HUES64 (cell line): Measurements from ENCODE around the gene LGALSL.

Experiments
- H3K27ac ChIP-seq: 2 replicates; pipeline ENCODE4 v1.7.0; 2013; ENCODE audit warnings: low read depth, low read length, inconsistent platforms
- H3K27me3 ChIP-seq: 2 replicates; pipeline ENCODE4 v1.6.1; 2013; ENCODE audit warnings: mild to moderate bottlenecking, low read length; ENCODE audit not compliant: insufficient read depth
- H3K36me3 ChIP-seq: 2 replicates; pipeline ENCODE4 v1.6.1; 2013; ENCODE audit warnings: mild to moderate bottlenecking, low read length; ENCODE audit not compliant: insufficient read depth
- H3K4me1 ChIP-seq: 2 replicates; pipeline ENCODE4 v1.6.1; 2013; ENCODE audit warnings: mild to moderate bottlenecking, low read length, moderate library complexity; ENCODE audit not compliant: insufficient read depth
- H3K4me3 ChIP-seq: 2 replicates; pipeline ENCODE4 v1.5.1; 2013; ENCODE audit warnings: mild to moderate bottlenecking, low read length, moderate library complexity
- H3K9ac ChIP-seq: 2 replicates; pipeline ENCODE4 v1.6.1; 2013; ENCODE audit warnings: mild to moderate bottlenecking, low read depth, low read length
- H3K9me3 ChIP-seq: 2 replicates; pipeline ENCODE4 v1.6.1; 2013; ENCODE audit warnings: low read depth, low read length; ENCODE audit not compliant: insufficient read depth
- WGBS: fragments of 150-250, 120-280 bp; methylation state at CpG from one replicate; pipeline ENCODE4 v1.1.7; 2013; ENCODE audit warnings: missing lambda C conversion rate; 5-methylcytosine and 5-hydroxymethylcytosine counted together

Gene LGALSL

GRCh38 chr2:64421201-64421600 is 32.8 kb upstream of the LGALSL start:
- 96% methylated on average over 5 of the region's 5 CpGs for WGBS

GRCh38 chr2:64422466-64422865 is 31.5 kb upstream of the LGALSL start:
- 77% methylated on average over 1 of the region's 1 CpG for WGBS
- Histone ChIP-seq H3K27me3 (no peaks in the 10 kb centered on the region), H3K9me3 (no peaks in the 10 kb centered on the region), H3K9ac (no peak overlapping the region), H3K4me1 (no peaks in the 10 kb centered on the region), H3K27ac (no peak overlapping the region), H3K36me3 (no peaks in the 10 kb centered on the region), H3K4me3 (no peak overlapping the region)

More at GRCh38 chr2:64421201-64421600, 32.8 kb upstream of the LGALSL start:
- Histone ChIP-seq H3K4me3 (no peak overlapping the region), H3K36me3 (no peaks in the 10 kb centered on the region), H3K27ac (no peak overlapping the region), H3K9ac (no peak overlapping the region), H3K9me3 (no peaks in the 10 kb centered on the region), H3K27me3 (no peaks in the 10 kb centered on the region), H3K4me1 (no peaks in the 10 kb centered on the region)

GRCh38 chr2:64423303-64423702 is 30.7 kb upstream of the LGALSL start:
- H3K4me3 ChIP-seq = no peak overlapping the region
- H3K4me1 ChIP-seq = no peaks in the 10 kb centered on the region
- no peaks in the 10 kb centered on the region for H3K9me3 ChIP-seq
- no peak overlapping the region for H3K9ac ChIP-seq
- H3K27me3 ChIP-seq = no peaks in the 10 kb centered on the region
- H3K36me3 ChIP-seq = no peaks in the 10 kb centered on the region
- no peak overlapping the region for H3K27ac ChIP-seq

GRCh38 chr2:64424416-64424987 is 29.5 kb upstream of the LGALSL start:
- Histone ChIP-seq H3K4me3 (no peak overlapping the region), H3K27ac (no peak overlapping the region), H3K9me3 (no peaks in the 10 kb centered on the region), H3K9ac (no peak overlapping the region), H3K36me3 (no peaks in the 10 kb centered on the region), H3K27me3 (no peaks in the 10 kb centered on the region), H3K4me1 (no peaks in the 10 kb centered on the region)
- 85% methylated on average over 3 of the region's 3 CpGs for WGBS

DNA sequence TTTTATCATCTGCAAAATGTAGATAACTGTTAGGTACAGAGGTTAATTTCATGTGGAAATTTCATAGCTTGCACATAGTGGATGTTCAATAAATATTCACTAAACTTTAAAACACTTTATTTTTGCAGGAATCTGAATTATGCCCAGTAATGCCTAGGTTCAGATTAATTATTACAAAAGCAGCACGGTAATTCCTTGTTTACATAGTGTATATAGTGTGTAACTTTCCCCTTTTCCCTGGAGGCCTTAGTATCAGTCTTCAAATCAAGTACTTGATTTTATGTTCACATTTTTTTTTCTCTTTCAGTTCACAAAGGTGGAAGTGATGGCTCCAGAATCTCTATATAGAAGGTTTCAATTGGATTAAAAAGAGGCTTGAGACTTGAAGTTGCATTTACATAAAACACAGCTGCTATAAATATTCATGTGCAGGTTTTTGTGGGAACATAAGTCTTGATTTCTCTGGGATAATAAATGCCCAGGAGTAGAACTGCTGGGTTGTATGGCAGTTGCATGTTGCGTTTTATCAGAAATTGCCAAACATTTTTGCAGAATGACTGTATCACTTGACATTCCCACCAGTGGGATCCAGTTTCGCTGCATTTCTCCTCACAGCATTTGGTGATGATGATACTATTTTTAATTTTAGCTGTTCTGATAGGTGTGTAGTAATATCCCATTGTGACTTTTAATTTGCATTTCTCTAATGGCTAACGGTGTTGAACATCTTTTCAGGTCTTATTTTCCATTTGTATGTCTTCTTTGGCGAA is 27.6 kb upstream of the LGALSL start:
- Histone ChIP-seq H3K27ac (no peak overlapping the region), H3K36me3 (no peaks in the 10 kb centered on the region), H3K4me1 (no peaks in the 10 kb centered on the region), H3K9me3 (no peaks in the 10 kb centered on the region), H3K4me3 (no peak overlapping the region), H3K27me3 (no peaks in the 10 kb centered on the region), H3K9ac (no peak overlapping the region)
- WGBS = 69% methylated on average over 5 of the region's 5 CpGs

DNA sequence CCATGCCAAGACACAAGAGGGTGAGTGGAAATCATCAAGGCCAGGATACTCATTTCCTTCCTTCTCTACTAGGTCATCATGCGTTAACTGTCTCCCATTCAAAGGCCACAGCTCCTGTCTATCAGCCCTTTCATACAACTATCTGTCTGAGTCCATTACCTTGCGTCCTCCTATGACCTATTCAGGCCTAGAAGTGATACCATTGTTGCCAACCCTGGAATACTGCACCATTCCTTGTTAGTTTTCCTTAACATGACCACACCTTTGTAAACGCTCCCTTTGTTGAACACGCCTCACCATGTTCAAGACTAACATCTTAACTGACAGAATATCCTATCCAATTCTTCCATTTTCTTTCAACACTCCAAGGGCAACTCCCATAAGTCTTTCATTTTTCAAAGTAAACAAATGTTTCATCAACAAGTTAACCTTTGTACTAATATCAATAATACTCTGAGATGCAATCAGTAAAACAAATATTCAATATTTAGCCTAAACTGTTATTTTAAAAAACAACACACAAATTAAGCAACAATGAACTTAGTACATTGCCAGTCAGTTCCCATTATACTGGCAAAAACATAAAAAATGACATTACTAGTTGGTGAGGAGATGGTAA is 19.8 kb upstream of the LGALSL start:
- WGBS = 92% methylated on average over 4 of the region's 4 CpGs
- Histone ChIP-seq H3K9me3 (no peaks in the 10 kb centered on the region), H3K4me1 (no peaks in the 10 kb centered on the region), H3K9ac (no peak overlapping the region), H3K36me3 (no peaks in the 10 kb centered on the region), H3K27ac (no peak overlapping the region), H3K27me3 (no peaks in the 10 kb centered on the region), H3K4me3 (no peak overlapping the region)

DNA sequence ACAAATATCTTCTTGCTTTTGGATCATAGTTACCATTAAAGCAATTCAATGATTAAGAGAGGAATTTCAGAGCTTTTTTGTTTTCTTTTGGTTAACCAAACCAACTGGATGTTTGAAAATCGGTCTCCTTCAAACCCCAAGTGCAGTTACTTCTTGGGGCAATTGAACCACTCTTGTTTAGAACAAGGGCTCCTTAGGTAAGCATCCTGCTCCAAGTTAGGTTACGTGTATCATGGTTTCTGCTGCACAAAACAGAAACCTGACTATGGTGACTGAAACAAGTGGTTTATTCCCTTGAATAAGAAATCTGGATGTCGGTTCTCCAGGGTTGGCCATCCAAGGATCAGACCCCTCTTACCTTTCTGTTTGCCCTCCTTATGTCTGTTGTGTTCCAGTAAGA is 16.1 kb upstream of the LGALSL start:
- 87% methylated on average over 3 of the region's 3 CpGs for WGBS
- Histone ChIP-seq H3K36me3 (no peaks in the 10 kb centered on the region), H3K9me3 (no peaks in the 10 kb centered on the region), H3K4me1 (peaks cover 8% of the 10 kb centered on the region), H3K9ac (no peak overlapping the region), H3K4me3 (no peak overlapping the region), H3K27me3 (no peaks in the 10 kb centered on the region), H3K27ac (no peak overlapping the region)

DNA sequence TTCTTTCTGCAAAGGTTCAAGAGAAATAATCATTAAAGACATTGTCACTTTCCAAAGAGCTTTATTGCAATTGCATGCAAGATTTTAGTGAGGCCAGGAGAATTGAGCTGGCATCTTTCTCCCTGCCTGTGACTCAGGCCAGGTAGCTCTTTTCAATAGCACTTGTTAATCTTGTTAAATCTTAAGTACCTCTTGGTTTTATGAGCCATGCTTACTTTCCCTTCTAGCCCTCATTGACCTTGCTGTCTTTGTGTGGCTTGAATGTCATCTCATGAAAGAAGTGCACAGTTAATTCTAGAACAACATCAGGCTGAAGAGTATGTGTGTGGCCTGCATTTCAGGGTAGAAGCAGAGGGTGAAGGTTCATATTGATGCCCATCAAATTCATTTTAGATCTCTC is 14.8 kb upstream of the LGALSL start:
- Histone ChIP-seq H3K36me3 (no peaks in the 10 kb centered on the region), H3K4me3 (no peak overlapping the region), H3K27me3 (no peaks in the 10 kb centered on the region), H3K9ac (no peak overlapping the region), H3K4me1 (peaks cover 15% of the 10 kb centered on the region), H3K9me3 (no peaks in the 10 kb centered on the region), H3K27ac (no peak overlapping the region)

GRCh38 chr2:64440843-64441242 is 13.1 kb upstream of the LGALSL start:
- H3K4me3 ChIP-seq = no peak overlapping the region
- no peaks in the 10 kb centered on the region for H3K36me3 ChIP-seq
- no peak overlapping the region for H3K9ac ChIP-seq
- 100% methylated on average over 1 of the region's 2 CpGs for WGBS
- peaks cover 15% of the 10 kb centered on the region for H3K4me1 ChIP-seq
- H3K27ac ChIP-seq = no peak overlapping the region
- H3K27me3 ChIP-seq = no peaks in the 10 kb centered on the region
- H3K9me3 ChIP-seq = no peaks in the 10 kb centered on the region

GRCh38 chr2:64442277-64442676 is 11.7 kb upstream of the LGALSL start:
- Histone ChIP-seq H3K9me3 (no peaks in the 10 kb centered on the region), H3K27me3 (no peaks in the 10 kb centered on the region), H3K4me1 (peaks cover 15% of the 10 kb centered on the region), H3K27ac (no peak overlapping the region), H3K4me3 (no peak overlapping the region), H3K9ac (no peak overlapping the region), H3K36me3 (no peaks in the 10 kb centered on the region)
- 87% methylated on average over 4 of the region's 4 CpGs for WGBS

- H3K9me3 ChIP-seq = no peaks in the 10 kb centered on the region
- H3K9ac ChIP-seq = no peak overlapping the region
- no peaks in the 10 kb centered on the region for H3K36me3 ChIP-seq
- H3K4me3 ChIP-seq = no peak overlapping the region
- H3K27me3 ChIP-seq = no peaks in the 10 kb centered on the region
- H3K27ac ChIP-seq = no peak overlapping the region
- WGBS = 45% methylated on average over 7 of the region's 7 CpGs
- peaks cover 15% of the 10 kb centered on the region for H3K4me1 ChIP-seq
These were observed 11.0 kb upstream of the LGALSL start for GRCh38 chr2:64442801-64443429.
